Tracheal epithelial cell (primary cell): ENCODE measurements around the gene SERPING1. TPM values are rescaled to one million over a fixed set of nuclear protein-coding genes. Genes with fewer than 3 reads are reported as not detected.

Source experiments
- total RNA-seq: library from RNA; depleted of rRNA; stranded (reverse); fragments of >200 nt; gene quantifications from 2 replicates; pipeline ENCODE4 v1.2.1, GENCODE V29; 2014

The SERPING1 gene
- total RNA-seq, result 0.43 and 2.9 TPM in 2 replicates

GRCh38 chr11:57597461-57597915, at the start of gene SERPING1:
Gene SERPING1, plus strand, starts transcription at chr11:57597685. Its CDS starts 586 bp downstream, at chr11:57598271.

DNA sequence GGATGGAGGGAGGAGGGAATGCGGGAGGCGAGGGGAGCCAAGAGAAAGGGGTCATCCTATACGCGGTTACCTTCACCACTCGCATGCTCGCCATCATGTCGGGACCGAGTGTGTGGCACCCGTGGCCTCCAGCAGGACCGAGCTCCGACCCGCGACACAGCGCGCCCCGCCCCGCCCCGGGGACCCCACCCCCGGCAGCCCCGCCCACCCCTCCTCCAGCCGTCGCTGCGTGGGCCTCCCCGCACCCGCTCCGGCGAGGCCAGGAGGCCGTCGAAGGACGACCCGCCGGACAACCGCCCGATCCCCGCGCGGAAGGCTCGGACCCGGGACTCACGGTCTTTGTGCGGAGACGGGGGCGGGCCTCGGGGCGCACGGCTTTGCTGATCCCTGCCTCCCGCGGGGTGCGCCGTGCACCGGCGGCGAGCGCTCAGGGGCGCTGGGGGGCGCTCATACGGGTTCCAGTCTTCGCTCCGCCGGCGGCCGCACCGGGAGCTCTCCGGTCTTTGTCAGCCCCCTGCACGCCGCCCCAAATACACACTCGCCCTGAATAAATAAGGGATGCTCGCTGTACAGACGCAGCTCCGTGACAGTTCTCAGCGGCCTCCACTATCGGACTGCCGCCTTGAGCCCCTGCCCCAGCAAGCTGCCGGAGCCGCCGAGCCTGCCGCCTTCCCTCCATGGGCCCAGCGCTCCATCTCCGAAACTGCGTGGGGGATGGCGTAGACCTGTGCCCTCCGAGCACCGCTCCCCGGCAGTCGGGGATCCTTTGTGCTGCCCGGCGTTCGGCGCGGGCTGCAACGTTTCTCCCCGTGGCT, 29.8 kb upstream of the SERPING1 start, which contains the start of gene UBE2L6:
UBE2L6 (minus strand) TSS at position 158 of the 815 bp plus-strand sequence; CDS start at position 97, 61 bp downstream.

GRCh38 chr11:57649826-57650738, 52.6 kb downstream of the SERPING1 start, which contains the start of gene YPEL4:
Gene YPEL4, minus strand, starts transcription at chr11:57649912. Its CDS starts 2,805 bp downstream, at chr11:57647107.

GRCh38 chr11:57657194-57658022, 59.9 kb downstream of the SERPING1 start, which contains the start of gene CLP1:
Gene CLP1, plus strand, starts transcription at chr11:57657762. Its CDS starts 1,715 bp downstream, at chr11:57659477.

Other genes starting within 250 kb of the SERPING1 start
- not detected in 2 replicates for gene PRG3, start 216.5 kb upstream of the SERPING1 start, total RNA-seq
- gene PRG2, start 207.0 kb upstream of the SERPING1 start, total RNA-seq, result not detected in 2 replicates
- 3.8 and 23.4 TPM in 2 replicates for gene SLC43A3, start 170.6 kb upstream of the SERPING1 start, total RNA-seq
- gene RTN4RL2, start 137.2 kb upstream of the SERPING1 start, total RNA-seq, result not detected in 2 replicates
- 1.2 and 5.5 TPM in 2 replicates for gene SLC43A1, start 82.0 kb upstream of the SERPING1 start, total RNA-seq
- 45.2 and 50.1 TPM in 2 replicates for gene TIMM10, start 66.9 kb upstream of the SERPING1 start, total RNA-seq
- gene SMTNL1, start 60.1 kb upstream of the SERPING1 start, total RNA-seq, result not detected in 2 replicates
- 12.1 and 38.8 TPM in 2 replicates for gene UBE2L6, start 30.0 kb upstream of the SERPING1 start, total RNA-seq
- gene YPEL4, start 52.2 kb downstream of the SERPING1 start, total RNA-seq, result not detected in 2 replicates
- 19.0 and 23.4 TPM in 2 replicates for gene CLP1, start 60.1 kb downstream of the SERPING1 start, total RNA-seq
- 31.8 and 42.9 TPM in 2 replicates for gene ZDHHC5, start 70.4 kb downstream of the SERPING1 start, total RNA-seq
- gene MED19, start 114.5 kb downstream of the SERPING1 start, total RNA-seq, result 14.0 and 18.8 TPM in 2 replicates
- gene TMX2, start 114.9 kb downstream of the SERPING1 start, total RNA-seq, result 61.2 and 68.2 TPM in 2 replicates
- gene SELENOH, start 143.8 kb downstream of the SERPING1 start, total RNA-seq, result 153 and 187 TPM in 2 replicates
- under 0.01 TPM in 1 of 2 replicates, not detected in the other for gene BTBD18, start 154.1 kb downstream of the SERPING1 start, total RNA-seq
- 174 and 178 TPM in 2 replicates for gene CTNND1, start 164.1 kb downstream of the SERPING1 start, total RNA-seq